GM21367 (cell line): ENCODE measurements around the gene RASEF.
"Not testable (repeated sequence)": the region's sequence is repeated elsewhere in the genome, so short reads cannot be mapped to it uniquely, and the experiment has no call there.

Source experiments
- ATAC-seq: cut with Tn5 transposase; IDR thresholded peaks from one replicate; pipeline ENCODE4 v1.9.1; 2021; ENCODE audit not compliant: unreplicated experiment

The RASEF gene

GRCh38 chr9:82975176-82975575 lies 87.8 kb downstream of the RASEF start:
- ATAC-seq: no peak

GRCh38 chr9:82972446-82972845 lies 90.5 kb downstream of the RASEF start:
- ATAC-seq: no peak

- ATAC-seq: no peak
Observed at GRCh38 chr9:82970359-82970758, 92.6 kb downstream of the RASEF start.

- no peak for ATAC-seq
Observed at GRCh38 chr9:82969291-82969690, 93.7 kb downstream of the RASEF start.

GRCh38 chr9:82968816-82969215 lies 94.1 kb downstream of the RASEF start:
- ATAC-seq: no peak

- ATAC-seq: no peak
Observed at GRCh38 chr9:82968388-82968787, 94.6 kb downstream of the RASEF start.

- ATAC-seq: peak; percentile 93
Observed at GRCh38 chr9:82961504-82962125, 101.3 kb downstream of the RASEF start.

- ATAC-seq: no peak
Observed at GRCh38 chr9:82957529-82958379, 105.2 kb downstream of the RASEF start.

GRCh38 chr9:82949203-82949602 lies 113.7 kb downstream of the RASEF start:
- no peak for ATAC-seq

- ATAC-seq: no peak
Observed at GRCh38 chr9:82940376-82940775, 122.6 kb downstream of the RASEF start.

GRCh38 chr9:82939451-82939850 lies 123.5 kb downstream of the RASEF start:
- no peak for ATAC-seq

- ATAC-seq: no peak
Observed at GRCh38 chr9:82938426-82939218, 124.3 kb downstream of the RASEF start.

- ATAC-seq: not testable (repeated sequence)
Observed at GRCh38 chr9:82936561-82936960, 126.4 kb downstream of the RASEF start.

- ATAC-seq: no peak
Observed at GRCh38 chr9:82934949-82935348, 128.0 kb downstream of the RASEF start.

GRCh38 chr9:82934025-82934424 lies 128.9 kb downstream of the RASEF start:
- not testable (repeated sequence) for ATAC-seq

GRCh38 chr9:82930116-82930515 lies 132.8 kb downstream of the RASEF start:
- ATAC-seq: no peak
